NK-92 (cell line): ENCODE measurements around the gene PRKN.

Experiments used
- DNase-seq: peaks from one replicate; lab custom pipeline; 2025; ENCODE audit not compliant: unreplicated experiment; lab: John Stamatoyannopoulos, UW

The PRKN gene

GRCh38 chr6:162078667-162079066, 648.9 kb downstream of the PRKN start:
- no peak for DNase-seq

- DNase-seq = no peak
Measured at GRCh38 chr6:162078126-162078525, 649.4 kb downstream of the PRKN start.

GRCh38 chr6:162076816-162077215, 650.8 kb downstream of the PRKN start:
- no peak for DNase-seq

- no peak for DNase-seq
Measured at GRCh38 chr6:162074641-162075275, 652.8 kb downstream of the PRKN start.

- no peak for DNase-seq
Measured at GRCh38 chr6:162070639-162071038, 656.9 kb downstream of the PRKN start.

- no peak for DNase-seq
Measured at GRCh38 chr6:162069995-162070394, 657.6 kb downstream of the PRKN start.

GRCh38 chr6:162068340-162068739, 659.2 kb downstream of the PRKN start:
- no peak for DNase-seq

- no peak for DNase-seq
Measured at GRCh38 chr6:162063666-162064065, 663.9 kb downstream of the PRKN start.

- no peak for DNase-seq
Measured at GRCh38 chr6:162058281-162058875, 669.2 kb downstream of the PRKN start.

- no peak for DNase-seq
Measured at GRCh38 chr6:162056745-162057144, 670.8 kb downstream of the PRKN start.

- DNase-seq = no peak
Measured at GRCh38 chr6:162056061-162056460, 671.5 kb downstream of the PRKN start.

GRCh38 chr6:162055365-162055764, 672.2 kb downstream of the PRKN start:
- DNase-seq = no peak

GRCh38 chr6:162053084-162053483, 674.5 kb downstream of the PRKN start:
- DNase-seq = no peak

GRCh38 chr6:162050579-162050978, 677.0 kb downstream of the PRKN start:
- no peak for DNase-seq

GRCh38 chr6:162046324-162046723, 681.2 kb downstream of the PRKN start:
- no peak for DNase-seq

GRCh38 chr6:162032620-162033019, 694.9 kb downstream of the PRKN start:
- no peak for DNase-seq

- no peak for DNase-seq
Measured at GRCh38 chr6:162029873-162030576, 697.5 kb downstream of the PRKN start.

- no peak for DNase-seq
Measured at GRCh38 chr6:162026843-162027242, 700.7 kb downstream of the PRKN start.

GRCh38 chr6:162026031-162026430, 701.5 kb downstream of the PRKN start:
- DNase-seq = no peak

GRCh38 chr6:162019349-162019748, 708.2 kb downstream of the PRKN start:
- no peak for DNase-seq

- no peak for DNase-seq
Measured at GRCh38 chr6:162017536-162017935, 710.0 kb downstream of the PRKN start.

- no peak for DNase-seq
Measured at GRCh38 chr6:162014069-162014811, 713.3 kb downstream of the PRKN start.
